Activated CD4-positive, alpha-beta T cell treated with anti-CD3 and anti-CD28 coated beads, Interleukin-2, amount 50 U/mL, for 4 hours (primary cell): ENCODE data around the gene DNAJB4.
A peak's percentile ranks its signal among the peaks of the same experiment; 100 is the strongest.
"Not testable (repeated sequence)": the region's sequence is repeated elsewhere in the genome, so short reads cannot be mapped to it uniquely, and the experiment has no call there.

Experiments
- DNase-seq, 2 experiments: peaks; one replicate each; pipeline ENCODE4 v3.0.0-alpha.2; 2020

Gene DNAJB4

DNA sequence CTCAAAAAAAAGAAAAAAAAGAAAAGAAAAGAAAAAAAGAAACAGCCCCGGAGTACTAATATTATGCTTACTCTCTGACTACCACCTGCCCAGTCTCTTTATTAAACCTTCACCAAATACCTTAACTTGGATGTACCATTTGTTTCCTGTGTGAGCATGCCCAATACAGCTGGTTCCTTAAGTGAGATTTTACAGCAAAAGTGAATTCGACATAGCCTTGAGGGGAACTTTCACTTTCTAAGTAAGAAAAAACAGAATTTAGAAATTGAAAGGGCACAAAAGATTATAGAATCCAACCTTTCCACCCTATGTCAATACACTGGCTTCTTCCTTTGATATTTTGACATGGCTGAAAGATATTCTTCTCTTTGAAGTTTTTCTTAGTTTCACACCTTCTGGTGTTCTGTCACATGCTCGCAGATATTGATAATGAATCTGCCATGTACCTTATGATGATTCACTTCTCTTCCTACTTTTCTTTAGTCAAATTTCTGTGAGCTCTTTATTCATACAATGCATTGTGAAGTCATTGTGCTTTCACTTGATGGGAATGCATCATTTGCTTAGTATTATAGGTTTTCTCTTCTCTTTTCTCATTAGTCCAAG is 35.8 kb downstream of the DNAJB4 start:
- no peak for DNase-seq

- DNase-seq, result no peak
Observed at GRCh38 chr1:78043436-78043835, 38.7 kb downstream of the DNAJB4 start.

DNA sequence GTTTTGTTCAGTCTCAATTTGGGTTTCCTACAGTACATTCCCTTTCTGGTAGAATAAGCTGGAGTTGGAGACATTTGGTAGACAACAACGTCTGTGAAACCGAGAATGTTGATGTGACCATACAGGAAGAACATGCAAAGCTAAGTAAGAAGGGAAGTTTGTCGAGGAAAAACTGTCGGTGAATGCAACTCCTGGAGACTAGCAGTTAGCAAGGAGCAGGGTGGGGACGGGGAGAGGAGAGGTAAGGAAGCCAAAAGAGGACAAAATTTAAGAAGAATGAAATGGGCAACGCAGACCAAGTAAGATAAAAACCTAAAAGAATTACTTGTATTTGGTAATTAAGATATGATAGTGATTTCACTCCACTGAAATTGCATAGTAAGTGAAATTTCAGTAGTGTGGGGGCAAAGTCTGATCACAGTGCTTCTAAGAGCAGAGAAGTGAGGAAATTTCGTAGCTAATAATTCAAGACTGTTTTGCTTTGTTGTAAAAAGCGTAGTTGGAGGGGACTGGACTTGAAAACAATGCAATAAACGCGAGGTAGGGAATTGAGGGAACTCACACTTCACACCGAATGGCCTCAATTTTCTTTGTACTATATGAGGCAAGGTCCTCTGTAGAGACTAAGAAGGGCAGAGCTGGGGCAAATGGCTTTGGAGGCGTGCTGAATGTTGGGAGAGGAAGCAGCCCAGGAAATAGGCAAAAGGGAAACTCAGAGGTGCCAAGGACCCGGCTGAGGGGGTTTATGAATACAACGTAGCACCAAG is 40.2 kb downstream of the DNAJB4 start:
- DNase-seq, result no peak

DNA sequence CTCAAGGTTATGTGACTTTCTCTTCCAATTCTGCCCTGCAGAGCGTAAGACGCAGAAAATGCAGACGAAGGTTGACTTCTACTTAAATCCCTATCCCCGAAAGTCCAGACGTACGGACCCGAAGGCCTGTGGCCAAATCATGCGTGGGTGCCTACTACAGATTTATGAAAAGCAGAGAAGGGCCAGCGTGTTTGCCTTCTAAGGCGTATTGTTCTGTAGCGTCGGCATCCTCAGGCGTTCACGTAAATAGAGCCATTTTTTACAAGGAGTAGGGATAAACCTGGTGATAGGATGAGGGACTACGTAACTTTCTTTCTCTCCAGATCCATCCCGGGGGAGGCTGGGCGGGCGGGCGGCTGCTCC is 40.8 kb downstream of the DNAJB4 start:
- no peak for DNase-seq

- DNase-seq, result peak; percentile 2
Observed at GRCh38 chr1:78045926-78046778, 41.4 kb downstream of the DNAJB4 start, which contains the start of gene GIPC2. Gene GIPC2 (plus strand): TSS chr1:78045966. CDS start chr1:78046095, 129 bp downstream.

- no peak for DNase-seq
Observed at GRCh38 chr1:78047106-78047505, 42.4 kb downstream of the DNAJB4 start.

- no peak for DNase-seq
Observed at GRCh38 chr1:78047631-78048030, 42.9 kb downstream of the DNAJB4 start.

- no peak for DNase-seq
Observed at GRCh38 chr1:78048446-78048845, 43.7 kb downstream of the DNAJB4 start.

GRCh38 chr1:78049396-78049795 is 44.7 kb downstream of the DNAJB4 start:
- DNase-seq, result no peak

GRCh38 chr1:78051005-78051404 is 46.3 kb downstream of the DNAJB4 start:
- DNase-seq, result no peak

DNA sequence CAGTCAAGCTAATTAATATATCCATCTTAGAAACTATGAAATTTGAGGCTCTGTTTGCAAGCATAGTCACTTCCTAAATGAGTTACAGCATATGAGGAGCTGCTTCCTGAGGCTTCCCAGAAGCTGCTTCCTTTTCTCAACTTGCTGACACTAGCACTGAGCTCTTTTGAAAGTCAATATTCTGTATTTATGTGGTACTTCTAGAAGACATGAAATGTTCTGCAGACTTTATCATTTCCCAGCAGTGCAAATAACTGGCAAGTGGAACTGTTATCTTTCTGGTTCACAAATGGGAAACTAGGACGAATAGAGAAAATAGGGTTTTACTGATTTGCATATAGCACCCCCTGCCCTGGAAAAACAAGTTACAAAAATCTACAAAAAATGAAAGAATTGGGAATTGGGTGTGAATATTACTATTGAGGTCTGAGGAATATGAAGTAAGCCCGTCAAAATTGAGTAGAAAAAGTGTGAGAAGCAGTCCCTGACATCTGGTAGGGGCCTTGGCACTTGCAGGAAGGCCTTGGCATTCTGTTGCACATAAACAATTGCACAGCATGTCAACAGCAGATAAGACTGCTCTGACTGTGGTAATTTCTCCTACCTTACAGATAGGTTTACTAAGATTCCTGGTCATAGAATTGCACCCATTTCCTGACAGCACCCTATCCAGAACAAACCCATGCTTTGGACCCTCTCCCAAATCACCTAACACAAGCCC is 48.1 kb downstream of the DNAJB4 start:
- DNase-seq, result no peak

DNA sequence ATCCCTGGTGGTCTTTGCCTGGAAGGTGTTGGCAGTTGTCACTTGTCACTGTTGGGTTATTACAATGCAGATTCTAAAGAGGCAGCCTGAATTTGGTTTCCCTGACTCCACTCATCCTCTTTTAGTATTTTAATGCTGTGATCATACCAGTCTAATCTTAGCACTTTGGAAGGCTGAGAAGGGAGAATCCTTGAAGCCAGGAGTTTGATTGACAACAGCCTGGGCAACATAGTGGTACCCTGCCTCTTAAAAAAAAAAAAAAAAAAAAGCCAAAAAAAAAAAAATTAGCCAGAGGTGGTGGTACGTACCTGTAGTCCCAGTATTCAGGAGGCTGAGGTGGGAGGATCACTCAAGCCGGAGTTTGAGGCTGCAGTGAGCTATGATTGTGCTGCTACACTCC is 48.8 kb downstream of the DNAJB4 start:
- no peak for DNase-seq

DNA sequence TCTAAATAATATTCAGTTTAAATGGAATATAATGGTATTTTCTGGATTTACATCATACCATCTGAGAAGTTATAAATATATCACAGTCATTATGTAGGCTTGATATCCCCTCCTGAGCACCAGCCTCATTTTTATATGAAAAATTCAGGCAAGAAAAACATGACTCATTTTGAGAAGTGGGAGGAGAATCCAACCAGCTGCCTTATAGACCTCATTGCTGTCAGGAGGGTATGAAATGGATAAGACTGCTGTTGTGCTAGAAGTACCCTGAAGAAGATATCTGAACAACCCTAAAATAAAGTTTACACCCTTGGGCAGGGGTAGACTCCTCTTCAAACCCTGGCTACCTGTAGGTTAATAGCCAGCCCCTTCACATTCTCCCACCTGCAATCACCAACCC is 49.8 kb downstream of the DNAJB4 start:
- DNase-seq, result no peak

DNA sequence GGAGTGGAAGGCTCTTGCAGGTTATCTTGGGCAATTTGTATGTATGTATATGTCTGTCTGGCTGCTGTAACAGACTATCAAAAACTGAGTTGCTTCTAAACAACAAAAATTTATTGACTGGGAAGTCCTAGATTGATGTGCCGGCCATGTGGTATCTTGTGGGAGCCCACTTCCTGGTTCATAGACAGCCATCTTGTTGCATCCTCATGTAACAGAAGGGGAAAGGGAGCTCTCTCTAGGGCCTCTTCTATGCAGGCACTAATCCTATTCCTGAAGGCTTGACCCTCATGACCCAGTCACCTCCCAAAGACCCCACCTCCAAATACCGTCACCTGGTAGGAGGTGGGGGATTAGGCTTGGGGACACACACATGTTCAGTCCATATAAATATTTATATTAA is 50.2 kb downstream of the DNAJB4 start:
- no peak for DNase-seq

- no peak for DNase-seq
Observed at GRCh38 chr1:78055565-78056132, 50.9 kb downstream of the DNAJB4 start.

DNA sequence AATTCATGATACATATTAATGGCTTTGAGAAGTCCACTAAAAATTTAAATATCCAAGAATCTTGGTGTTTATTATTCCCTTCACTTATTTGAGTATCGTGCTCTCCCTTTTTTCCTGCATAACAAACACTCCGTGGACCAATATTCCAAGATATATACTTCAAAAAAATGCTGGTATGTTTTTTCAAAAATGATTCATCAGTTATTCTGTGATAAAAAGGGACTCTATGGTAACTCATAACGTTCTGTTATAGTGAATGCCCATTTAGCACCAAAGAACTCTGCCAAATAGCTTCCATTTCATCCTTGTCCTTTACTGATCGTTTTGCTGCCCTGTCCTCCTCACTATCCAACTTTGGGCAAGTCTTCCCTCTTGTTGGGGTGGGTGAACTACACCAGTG is 53.9 kb downstream of the DNAJB4 start:
- no peak for DNase-seq

- DNase-seq, result no peak
Observed at GRCh38 chr1:78060857-78061563, 56.3 kb downstream of the DNAJB4 start.

GRCh38 chr1:78061825-78062523 is 57.2 kb downstream of the DNAJB4 start:
- DNase-seq, result no peak

DNA sequence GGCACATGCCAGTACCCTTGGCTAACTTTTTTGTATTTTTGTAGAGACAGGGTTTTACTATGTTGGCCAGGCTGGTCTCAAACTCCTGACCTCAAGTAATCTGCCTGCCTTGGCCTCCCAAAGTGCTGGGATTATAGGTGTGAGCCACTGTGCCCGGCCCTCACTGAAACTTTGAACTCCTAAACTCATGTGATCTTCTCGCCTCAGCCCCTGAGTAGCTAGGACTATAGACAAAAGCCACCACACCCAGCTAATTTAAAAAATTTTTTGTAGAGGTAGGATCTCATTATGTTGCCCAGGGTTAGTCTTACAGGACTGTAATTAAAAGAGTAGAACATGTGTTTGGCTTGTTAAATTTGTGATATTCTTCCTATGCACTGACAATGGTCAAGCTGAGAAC is 60.1 kb downstream of the DNAJB4 start:
- DNase-seq, result not testable (repeated sequence)
